Stimulated activated CD8-positive, alpha-beta memory T cell treated with anti-CD3 and anti-CD28 coated beads, Interleukin-4, amount 100 ng/mL, for 48 hours (primary cell): ENCODE data around the gene RAD21L1.
"Not testable (repeated sequence)": the region's sequence is repeated elsewhere in the genome, so short reads cannot be mapped to it uniquely, and the experiment has no call there.

Source experiments
- DNase-seq: peaks from one replicate; pipeline ENCODE4 v3.0.0-alpha.2; 2020

Gene RAD21L1

DNA sequence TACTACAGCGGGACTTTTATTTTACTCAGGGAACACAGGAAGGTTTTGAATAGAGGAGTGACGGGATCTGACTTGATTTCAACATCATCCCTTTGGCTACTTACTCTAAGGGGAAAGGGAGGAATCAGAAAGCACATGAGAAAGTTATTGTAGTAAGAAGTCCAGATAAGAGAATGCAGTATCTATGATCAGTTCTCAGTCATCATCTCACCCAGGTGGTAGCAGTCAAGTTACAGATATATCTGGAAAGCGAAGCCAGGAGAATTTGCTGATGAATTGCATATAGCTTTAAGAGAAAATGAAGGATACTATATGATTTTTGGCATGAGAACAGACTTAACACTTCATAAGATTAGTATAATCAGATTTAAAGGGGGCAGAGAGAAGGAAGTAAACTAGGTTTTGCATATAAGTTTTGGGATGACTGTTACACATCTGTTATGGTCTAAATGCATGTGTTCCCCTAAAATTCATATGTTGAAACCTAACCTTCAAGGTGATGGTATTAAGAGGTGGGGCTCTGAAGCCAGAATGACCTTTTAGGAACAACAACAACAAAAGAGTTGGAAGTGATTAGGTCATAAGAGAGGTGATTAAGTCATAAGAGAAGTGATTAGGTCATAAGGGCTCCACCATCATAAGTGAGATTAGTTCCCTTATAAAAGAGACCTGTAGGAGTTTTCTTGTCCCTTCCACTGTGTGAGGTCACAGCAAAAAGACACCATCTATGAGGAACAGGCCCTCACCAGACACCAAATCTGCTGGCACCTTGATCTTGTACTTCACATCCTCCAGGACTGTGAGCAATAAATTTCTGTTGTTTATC, 6.7 kb downstream of the RAD21L1 start:
- no peak for DNase-seq

DNA sequence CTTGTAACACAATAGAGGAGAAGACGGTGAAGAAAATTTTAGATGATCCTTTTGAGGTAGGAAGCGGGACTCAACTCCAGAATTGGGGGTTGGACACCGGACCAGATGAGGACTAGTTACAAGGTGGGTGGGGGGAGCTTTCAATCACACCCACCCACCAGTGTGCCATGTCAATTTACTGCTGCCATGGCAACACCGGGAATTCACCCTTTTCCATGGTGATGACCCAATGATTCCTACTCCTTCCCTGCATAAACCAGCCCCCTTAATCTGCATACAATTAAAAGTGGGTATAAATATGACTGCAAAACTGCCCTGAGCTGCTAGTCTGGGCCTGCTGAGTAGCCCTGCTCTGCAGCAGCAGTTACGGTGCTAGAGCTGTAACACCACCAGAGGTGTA, 14.7 kb downstream of the RAD21L1 start:
- no peak for DNase-seq

DNA sequence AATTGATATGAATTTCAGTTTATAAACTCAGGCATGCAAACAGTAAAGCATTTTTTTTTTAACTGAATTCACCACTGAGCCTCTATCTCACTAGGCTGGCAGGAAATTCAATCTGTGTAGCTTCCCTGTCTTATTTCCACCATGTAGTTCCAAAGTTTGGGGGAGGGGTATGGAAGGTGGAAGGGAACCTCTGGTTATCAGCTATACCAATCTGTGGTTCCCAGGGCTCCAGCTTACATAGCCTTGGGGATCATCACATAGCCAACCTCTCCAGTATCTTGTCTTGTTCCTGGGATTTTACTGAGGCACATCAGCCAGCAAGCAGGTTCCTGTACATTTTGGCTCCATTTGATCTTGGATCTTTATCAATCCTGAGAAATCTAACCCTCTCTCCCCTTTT, 15.6 kb downstream of the RAD21L1 start:
- DNase-seq = no peak

DNA sequence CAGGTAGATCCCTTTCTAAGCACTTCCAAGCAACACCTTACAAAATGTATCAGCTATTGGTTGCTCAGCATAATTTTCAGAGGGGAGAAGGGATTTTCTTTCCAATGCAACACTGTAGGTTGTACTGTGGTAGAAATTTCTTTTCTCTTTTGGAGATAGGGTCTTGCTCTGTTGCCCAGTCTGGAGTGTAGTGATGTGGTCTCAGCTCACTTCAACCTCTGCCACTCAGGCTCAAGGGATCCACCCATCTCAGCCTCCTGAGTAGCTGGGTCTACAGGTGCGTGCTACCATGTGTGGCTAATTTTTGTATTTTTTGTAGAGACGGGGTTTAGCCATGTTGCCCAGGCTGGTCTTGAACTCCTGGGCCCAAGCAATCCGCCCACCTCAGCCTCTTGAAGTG, 16.3 kb downstream of the RAD21L1 start:
- no peak for DNase-seq

- DNase-seq = no peak
Measured at GRCh38 chr20:1242530-1242929, 16.7 kb downstream of the RAD21L1 start.

- DNase-seq = no peak
Measured at GRCh38 chr20:1245578-1245977, 19.7 kb downstream of the RAD21L1 start.

GRCh38 chr20:1247689-1248088, 21.8 kb downstream of the RAD21L1 start:
- no peak for DNase-seq

DNA sequence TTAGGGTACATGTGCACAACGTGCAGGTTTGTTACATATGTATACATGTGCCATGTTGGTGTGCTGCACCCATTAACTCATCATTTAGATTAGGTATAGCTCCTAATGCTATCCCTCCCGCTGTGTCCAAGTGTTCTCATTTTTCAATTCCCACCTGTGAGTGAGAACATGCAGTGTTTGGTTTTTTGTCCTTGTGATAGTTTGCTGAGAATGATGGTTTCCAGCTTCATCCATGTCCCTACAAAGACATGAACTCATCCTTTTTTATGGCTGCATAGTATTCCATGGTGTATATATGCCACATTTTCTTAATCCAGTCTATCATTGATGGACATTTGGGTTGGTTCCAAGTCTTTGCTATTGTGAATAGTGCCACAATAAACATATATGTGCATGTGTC, 24.4 kb downstream of the RAD21L1 start:
- not testable (repeated sequence) for DNase-seq

- DNase-seq = no peak
Measured at GRCh38 chr20:1252416-1252815, 26.6 kb downstream of the RAD21L1 start.

DNA sequence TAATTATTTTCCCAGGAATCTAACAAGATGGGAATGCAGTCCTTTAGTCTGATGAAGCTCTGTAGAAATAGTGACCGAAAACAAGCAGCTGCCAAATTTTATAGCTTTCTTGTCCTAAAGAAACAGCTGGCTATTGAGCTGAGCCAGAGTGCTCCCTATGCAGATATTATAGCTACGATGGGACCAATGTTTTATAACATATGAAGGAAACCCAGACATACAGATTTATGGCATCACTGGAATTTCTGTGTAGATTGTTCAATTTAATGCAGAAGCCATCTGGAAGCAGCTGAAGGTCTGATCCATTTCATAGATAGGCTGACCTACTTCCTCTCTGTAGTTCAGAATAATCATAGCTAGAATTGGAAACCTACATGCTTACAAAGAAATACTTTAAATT, 28.4 kb downstream of the RAD21L1 start:
- DNase-seq = no peak

- DNase-seq = no peak
Measured at GRCh38 chr20:1255675-1256074, 29.8 kb downstream of the RAD21L1 start.

DNA sequence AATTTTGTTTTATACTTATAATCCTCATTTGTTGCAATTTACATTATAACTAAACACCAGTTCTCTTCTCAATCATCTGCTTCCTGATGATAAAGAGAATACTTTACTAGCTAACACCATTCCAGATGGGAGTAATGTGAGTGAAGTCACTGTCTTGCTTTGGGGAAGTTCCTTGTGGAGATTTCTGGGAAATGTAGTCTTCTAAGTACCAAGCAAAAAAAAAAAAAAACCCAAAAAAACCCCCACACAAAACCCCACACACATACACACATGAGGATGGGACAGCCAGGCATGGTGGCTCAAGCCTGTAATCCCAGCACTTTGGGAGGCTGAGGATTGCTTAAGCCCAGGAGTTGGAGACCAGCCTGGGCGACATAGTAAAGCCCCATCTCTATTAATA, 38.0 kb downstream of the RAD21L1 start:
- DNase-seq = no peak

DNA sequence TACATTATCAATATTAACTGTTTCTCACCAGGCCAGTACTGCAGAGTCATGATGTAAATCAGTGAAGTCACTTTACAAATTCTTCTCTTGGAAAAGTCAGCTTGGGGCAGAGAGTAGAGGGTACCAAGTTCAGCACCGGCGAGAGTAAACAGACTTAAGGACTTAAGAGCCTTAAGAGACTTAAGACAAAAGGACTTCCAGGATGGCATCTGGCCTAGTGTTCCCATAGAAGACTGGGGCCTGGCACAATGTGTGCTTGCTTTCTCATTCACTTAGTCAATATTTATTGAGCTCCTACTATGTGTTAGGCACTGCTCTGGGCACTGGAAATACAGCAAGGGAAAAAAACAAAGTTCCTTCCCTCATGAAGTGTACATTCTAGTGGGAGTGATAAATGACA, 38.9 kb downstream of the RAD21L1 start:
- DNase-seq = no peak

DNA sequence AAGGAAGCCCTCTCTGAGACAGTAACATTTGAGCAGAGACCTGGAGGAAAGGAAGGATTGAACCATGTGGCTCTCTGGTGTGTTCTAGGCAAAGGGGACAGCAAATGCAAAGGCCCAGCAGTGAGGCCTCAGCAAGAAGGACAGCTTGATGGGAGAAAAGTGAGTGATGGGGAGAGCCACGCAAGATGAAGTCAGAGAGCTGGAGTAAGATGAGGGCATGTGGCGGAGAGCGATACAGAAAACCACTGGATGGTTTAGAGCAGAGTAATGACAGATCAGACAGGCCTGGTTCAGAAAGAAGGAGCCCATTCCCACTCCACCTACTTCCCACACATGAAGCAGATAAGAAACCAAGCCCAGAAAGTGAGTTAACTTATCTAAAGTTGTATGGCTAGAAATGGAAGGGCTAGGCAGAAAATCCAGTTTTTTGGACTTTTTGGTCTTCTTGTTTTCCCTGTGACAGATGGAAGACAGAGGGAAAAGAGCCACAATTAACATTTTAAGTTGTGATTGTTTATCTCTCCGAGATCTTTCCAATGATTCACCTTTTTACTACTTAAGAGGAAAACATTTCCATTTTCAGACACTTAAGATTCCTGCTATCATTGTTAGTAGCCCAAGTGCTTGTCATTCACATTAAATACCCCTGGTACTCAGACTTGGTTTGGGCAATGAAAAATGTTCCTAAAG, 39.5 kb downstream of the RAD21L1 start:
- no peak for DNase-seq

DNA sequence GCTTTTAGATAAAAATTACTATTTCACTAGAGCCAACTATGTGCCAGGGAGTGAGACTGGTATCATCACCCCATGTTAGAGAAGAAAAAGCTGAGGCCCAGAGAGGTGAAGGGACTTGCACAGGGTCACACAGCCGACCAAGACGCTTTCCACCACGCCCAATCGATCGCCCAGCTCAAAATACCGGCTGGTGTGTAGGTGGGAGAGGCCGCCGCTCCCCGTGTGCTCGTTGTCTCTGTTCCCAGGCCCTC, 40.0 kb downstream of the RAD21L1 start:
- no peak for DNase-seq

DNA sequence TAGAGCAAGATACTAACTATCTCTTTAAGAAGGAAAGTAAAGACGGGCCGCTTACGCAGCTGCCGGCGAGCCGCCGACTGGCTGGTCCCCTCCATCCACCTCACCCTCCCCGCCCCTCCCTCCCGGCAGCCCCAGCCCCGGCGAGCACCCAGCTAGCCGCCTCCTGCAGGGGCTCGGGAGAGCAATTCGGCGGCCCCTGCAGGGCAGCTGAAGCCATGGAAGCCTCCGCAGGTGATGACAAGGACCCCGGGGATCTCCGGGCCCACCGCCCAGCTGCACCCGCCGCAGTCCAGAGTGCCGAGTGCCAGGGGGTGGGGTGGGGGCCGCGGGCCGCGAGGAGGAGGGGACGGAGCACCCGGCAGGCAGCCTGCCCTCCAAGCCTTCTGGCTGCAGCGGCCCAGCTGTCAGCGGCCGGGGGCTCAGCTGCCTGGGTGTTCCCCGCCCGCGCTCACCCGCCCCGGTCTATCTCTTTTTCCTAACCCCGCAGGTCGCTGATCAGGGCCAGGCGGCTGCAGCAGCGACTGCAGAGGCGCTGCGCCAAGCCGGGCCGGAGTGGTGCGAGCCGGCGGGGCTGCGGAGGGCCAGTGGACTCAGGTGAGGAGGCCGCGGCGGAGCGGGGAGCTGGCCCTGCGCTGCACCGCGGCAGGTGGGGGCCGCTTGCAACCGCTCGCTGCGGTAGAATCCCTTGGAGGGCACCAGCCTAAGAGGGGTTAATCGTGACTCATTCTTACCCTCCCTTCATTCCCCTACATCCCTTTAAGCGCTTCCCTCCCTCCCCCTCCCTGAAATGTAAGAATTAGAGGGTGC, 40.5 kb downstream of the RAD21L1 start, which contains the start of gene SNPH:
SNPH (plus strand) TSS at position 128 of the 807 bp plus-strand sequence. CDS start 29,946 bp downstream, outside the sequence.
- DNase-seq = peak; percentile 76

DNA sequence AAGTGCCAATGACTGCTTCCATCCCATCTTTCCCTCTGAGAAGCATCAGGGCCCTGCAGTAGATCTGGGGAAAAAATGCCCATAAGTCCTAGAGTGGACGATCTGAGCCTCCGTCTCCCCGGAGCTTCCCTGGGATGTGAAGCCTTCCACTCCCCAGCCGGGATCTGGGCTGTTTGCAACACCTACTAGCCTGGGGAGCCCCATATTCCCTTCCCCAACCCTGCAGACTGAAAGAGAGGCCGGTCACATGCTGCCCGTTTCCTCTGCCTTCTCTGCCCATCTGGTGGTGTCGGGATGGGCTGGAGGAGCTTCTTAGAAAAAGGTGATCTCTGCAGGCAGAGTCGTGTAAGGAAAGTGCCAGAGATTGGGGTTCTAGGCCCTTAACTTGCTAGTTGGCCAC, 41.3 kb downstream of the RAD21L1 start:
- no peak for DNase-seq

DNA sequence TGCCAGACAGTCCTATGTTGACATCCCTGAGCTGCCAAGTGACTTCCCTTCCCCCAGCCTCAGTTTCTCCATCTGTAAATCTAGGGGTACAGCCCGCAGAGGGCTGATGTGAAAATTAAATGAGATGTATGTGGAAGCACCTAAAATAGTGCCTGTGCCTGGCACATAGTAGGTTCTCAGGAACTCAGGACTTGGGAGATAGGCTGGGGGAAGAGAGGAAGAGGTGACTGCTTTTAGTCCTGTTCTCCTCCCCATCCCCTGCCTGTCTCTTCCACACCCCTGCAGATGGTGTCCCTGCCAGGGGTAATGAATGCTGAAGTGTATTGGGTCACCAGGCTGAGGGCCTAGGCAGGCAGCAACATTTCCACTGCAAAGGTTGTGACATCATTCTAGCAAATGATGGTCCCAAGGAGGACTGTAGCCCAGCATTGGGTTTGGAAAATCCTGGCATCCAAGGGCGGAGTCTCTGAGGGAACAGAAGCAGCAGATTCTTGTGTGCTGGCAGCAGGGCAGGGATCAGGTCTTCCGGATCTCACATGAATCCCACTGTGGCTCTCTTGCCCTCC, 42.0 kb downstream of the RAD21L1 start:
- DNase-seq = no peak

DNA sequence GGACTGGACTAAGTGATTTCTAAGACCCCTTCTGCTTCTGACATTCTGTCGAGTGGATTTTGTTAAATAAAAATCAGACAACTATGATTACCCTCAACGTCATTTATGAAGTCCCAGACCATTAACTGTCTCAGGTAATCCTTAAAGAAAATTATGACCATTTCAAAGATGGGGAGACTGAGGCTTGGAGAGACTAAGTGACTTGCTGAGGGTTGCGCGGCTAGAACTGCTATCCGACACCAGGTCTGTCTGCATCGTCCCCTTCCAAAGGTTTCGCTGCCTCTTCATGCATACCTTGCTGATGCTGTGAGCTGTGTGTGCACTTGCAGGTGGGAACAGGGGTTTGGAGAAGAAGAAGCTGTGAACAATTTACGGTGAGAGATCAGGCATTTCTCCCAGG, 43.4 kb downstream of the RAD21L1 start:
- no peak for DNase-seq

GRCh38 chr20:1269850-1270249, 44.0 kb downstream of the RAD21L1 start:
- no peak for DNase-seq

DNA sequence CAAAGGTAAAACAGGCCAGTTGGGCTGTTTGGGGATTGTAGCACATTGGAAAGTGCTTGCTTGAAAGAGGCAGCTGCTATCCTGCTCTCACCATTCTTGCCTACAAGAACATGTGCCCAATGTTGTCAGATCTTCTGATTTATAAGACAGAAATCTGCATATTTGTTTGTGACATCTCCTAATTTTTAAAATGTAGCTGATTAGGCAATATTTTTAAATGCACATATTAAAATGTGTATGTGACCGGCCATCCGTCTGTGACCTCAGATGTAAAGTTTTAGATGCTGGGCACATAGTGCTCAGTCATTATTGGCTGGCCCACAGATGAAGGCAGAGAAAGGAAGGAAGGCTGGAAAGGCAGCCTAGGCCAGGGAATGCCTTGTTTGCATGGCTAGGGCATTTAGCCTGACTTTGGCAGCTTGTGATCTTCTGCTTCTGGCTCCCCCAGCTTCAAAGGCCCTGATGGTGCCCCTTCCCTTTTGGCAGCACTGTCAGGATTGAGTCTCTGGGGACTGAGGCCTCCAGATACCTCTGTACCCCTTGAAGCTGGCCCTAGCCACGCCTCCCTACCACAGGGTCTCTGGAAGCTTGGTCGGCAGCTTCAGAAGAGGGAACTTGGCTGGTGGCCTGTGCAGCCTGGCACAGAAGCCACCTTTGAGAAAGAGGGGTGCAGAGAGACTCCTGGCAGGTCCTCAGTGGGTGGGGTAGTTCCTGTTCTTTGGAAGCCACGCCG, 46.7 kb downstream of the RAD21L1 start:
- DNase-seq = no peak

DNA sequence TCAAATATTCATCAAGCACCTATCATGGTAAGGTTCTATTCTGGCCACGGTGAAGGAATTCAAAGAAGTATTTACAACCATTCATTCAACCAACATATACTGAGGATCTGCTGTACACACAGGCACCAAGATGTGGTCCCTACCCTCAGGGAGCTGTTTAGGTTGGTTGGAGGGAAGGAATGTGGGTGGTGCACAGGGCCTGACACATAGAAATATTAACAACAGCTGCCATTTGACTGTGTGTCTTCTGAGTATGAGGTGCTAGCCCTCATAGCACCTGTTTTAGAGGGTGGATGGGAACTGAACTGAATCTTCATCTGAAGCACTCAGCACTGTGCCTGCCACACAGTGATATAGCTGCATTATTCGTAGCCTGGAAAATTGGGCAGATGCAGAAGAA, 47.5 kb downstream of the RAD21L1 start:
- no peak for DNase-seq
